Esophagus muscularis mucosa (tissue), 4 donors: ENCODE data around the gene DGKA. TPM values are rescaled to one million over a fixed set of nuclear protein-coding genes. Genes with fewer than 3 reads are reported as not detected.

Experiments
- DNase-seq: peaks from one replicate; pipeline ENCODE4 v3.0.0-alpha.2; 2017; ENCODE audit errors: extremely low spot score
- H3K27ac ChIP-seq, 4 donors: fragments of 200-600 bp; sonication (generic); replicated peaks in 1 of 4; 1 replicate in 3 of 4; 2 replicates in 1 of 4; pipeline ENCODE4 v1.5.1; 2016 to 2019; ENCODE audit warnings: mild to moderate bottlenecking in 1 of 4
- H3K27me3 ChIP-seq, 4 donors: fragments of 200-600 bp; sonication (generic); one replicate each; pipeline versions ENCODE4 v1.5.1 to v1.6.0; 2016 to 2019
- H3K36me3 ChIP-seq, 4 donors: fragments of 200-600 bp; sonication (generic); one replicate each; pipeline ENCODE4 v1.5.1; 2016 to 2019
- H3K4me1 ChIP-seq, 4 donors: fragments of 200-600 bp; sonication (generic); one replicate each; pipeline ENCODE4 v1.5.1; 2016 to 2019
- H3K4me3 ChIP-seq, 4 donors: fragments of 200-600 bp; sonication (generic); 1 replicate in 2 of 4; 2 replicates in 2 of 4; pipeline ENCODE4 v1.5.1; 2016 to 2019; ENCODE audit warnings: mild to moderate bottlenecking in 4 of 4, moderate library complexity in 1 of 4
- H3K9me3 ChIP-seq, 4 donors: fragments of 200-600 bp; sonication (generic); 1 replicate in 3 of 4; 2 replicates in 1 of 4; pipeline ENCODE4 v1.5.1; 2016 to 2019
- EP300 ChIP-seq: sonication (generic); formaldehyde crosslinking; IDR thresholded peaks from one replicate; pipeline ENCODE4 v1.6.1; 2017; ENCODE audit warnings: antibody characterized with exemption
- POLR2A ChIP-seq: fragments of 450-650 bp; IDR thresholded peaks from one replicate; pipeline ENCODE4 v1.6.1; 2017; ENCODE audit warnings: antibody characterized with exemption, moderate library complexity, mild to moderate bottlenecking, low read depth
- POLR2AphosphoS5 ChIP-seq, 2 donors: sonication (generic); formaldehyde crosslinking; IDR thresholded peaks; one replicate each; pipeline ENCODE4 v1.6.1; 2017; ENCODE audit warnings: antibody characterized with exemption in 2 of 2
- WGBS: methylation state at CpG from one replicate; pipeline ENCODE4 v1.1.5; 2018; 5-methylcytosine and 5-hydroxymethylcytosine counted together
- intact Hi-C: fragments of 100-400 bp; cut with DNase I; formaldehyde crosslinking; loops from one replicate; pipeline ENCODE4 v1.15.1; 2023
- total RNA-seq, 4 donors: library from RNA; depleted of rRNA; stranded (reverse); fragments of >200 nt; gene quantifications; one replicate each; pipeline versions ENCODE4 v1.1.0 to v1.2.1, GENCODE V29; 2016
- TF ChIP-seq, protein P1 (sequence below), 3 experiments: fragments of 200-600 bp in 2 of 3; fragments of 450-650 bp in 1 of 3; sonication (generic) in 2 of 3; IDR thresholded peaks; one replicate each; pipeline ENCODE4 v1.5.1; 2017 to 2019; ENCODE audit warnings: antibody characterized with exemption in 3 of 3, mild to moderate bottlenecking in 2 of 3, moderate library complexity in 1 of 3

Gene DGKA
- total RNA-seq, 4 donors from 2014 or later: 18.7 to 39.7 (median 24.7) TPM

DNA sequence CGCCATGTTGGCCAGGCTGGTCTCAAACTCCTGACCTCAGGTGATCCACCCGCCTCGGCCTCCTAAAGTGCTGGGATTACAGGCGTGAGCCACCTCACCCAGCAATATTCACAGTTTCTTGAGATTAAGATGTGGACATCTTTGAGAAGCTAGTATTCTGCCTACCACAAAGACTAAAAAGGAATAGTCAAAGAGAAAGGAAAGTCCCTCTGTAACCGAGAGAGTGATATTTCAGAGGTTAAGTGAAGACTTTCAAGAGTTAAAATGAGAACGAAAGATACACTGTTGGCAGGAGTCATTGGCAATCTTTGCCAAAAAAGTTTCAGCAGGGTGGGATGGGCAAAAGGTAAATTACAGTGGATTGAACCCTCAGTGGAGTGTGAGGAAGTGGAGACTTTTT lies 15.6 kb downstream of the DGKA start:
- Histone ChIP-seq H3K27me3 (no peaks in the 10 kb centered on the region), H3K4me3 (no peak overlapping the region), H3K9me3 (no peaks in the 10 kb centered on the region), H3K27ac (no peak overlapping the region), H3K4me1 (no peaks in the 10 kb centered on the region), H3K36me3 (peaks cover 24 to 53% (median 31%) of the 10 kb centered on the region in 4 donors)
- no peak for DNase-seq
- WGBS: 82% methylated on average over 6 of the region's 6 CpGs
- intact Hi-C loops: no loop called here
- TF ChIP-seq POLR2A (no peak), POLR2AphosphoS5 (IDR thresholded peaks at IDR 0.05) (no peak), EP300 (no peak)
- TF ChIP-seq, protein P1, sequence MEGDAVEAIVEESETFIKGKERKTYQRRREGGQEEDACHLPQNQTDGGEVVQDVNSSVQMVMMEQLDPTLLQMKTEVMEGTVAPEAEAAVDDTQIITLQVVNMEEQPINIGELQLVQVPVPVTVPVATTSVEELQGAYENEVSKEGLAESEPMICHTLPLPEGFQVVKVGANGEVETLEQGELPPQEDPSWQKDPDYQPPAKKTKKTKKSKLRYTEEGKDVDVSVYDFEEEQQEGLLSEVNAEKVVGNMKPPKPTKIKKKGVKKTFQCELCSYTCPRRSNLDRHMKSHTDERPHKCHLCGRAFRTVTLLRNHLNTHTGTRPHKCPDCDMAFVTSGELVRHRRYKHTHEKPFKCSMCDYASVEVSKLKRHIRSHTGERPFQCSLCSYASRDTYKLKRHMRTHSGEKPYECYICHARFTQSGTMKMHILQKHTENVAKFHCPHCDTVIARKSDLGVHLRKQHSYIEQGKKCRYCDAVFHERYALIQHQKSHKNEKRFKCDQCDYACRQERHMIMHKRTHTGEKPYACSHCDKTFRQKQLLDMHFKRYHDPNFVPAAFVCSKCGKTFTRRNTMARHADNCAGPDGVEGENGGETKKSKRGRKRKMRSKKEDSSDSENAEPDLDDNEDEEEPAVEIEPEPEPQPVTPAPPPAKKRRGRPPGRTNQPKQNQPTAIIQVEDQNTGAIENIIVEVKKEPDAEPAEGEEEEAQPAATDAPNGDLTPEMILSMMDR (IDR thresholded peaks at IDR 0.05): no peak

DNA sequence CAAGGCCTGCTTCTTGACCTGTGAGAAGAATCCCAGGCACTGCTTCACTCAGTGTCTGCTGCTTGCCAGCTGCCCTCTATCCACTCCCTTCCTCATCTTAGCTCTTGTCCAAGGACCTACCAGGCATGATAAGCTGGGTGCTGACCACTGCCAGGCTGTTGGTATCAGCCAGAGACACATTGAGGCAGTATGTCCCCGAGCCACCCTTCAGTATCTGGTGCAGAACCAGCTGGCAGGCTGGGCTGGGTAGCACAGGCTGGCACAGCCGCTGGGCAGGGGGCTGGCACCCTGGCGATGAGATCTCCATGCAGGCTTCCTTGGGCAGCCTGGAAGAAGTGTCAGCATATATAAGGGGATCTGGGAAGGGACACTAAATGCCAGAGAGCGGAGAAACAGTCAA lies 24.4 kb downstream of the DGKA start:
- no peak for DNase-seq
- H3K4me3 ChIP-seq: no peak overlapping the region
- H3K27ac ChIP-seq: no peak overlapping the region
- no peaks in the 10 kb centered on the region for H3K4me1 ChIP-seq
- H3K9me3 ChIP-seq: no peaks in the 10 kb centered on the region
- 98% methylated on average over 4 of the region's 4 CpGs for WGBS
- intact Hi-C loops: no loop called here
- no peaks in the 10 kb centered on the region for H3K27me3 ChIP-seq
- TF ChIP-seq, protein P1 (IDR thresholded peaks at IDR 0.05): no peak
- TF ChIP-seq POLR2AphosphoS5 (IDR thresholded peaks at IDR 0.05) (no peak), EP300 (no peak), POLR2A (no peak)
- H3K36me3 ChIP-seq: peaks cover 22 to 38% (median 30%) of the 10 kb centered on the region in 4 donors

DNA sequence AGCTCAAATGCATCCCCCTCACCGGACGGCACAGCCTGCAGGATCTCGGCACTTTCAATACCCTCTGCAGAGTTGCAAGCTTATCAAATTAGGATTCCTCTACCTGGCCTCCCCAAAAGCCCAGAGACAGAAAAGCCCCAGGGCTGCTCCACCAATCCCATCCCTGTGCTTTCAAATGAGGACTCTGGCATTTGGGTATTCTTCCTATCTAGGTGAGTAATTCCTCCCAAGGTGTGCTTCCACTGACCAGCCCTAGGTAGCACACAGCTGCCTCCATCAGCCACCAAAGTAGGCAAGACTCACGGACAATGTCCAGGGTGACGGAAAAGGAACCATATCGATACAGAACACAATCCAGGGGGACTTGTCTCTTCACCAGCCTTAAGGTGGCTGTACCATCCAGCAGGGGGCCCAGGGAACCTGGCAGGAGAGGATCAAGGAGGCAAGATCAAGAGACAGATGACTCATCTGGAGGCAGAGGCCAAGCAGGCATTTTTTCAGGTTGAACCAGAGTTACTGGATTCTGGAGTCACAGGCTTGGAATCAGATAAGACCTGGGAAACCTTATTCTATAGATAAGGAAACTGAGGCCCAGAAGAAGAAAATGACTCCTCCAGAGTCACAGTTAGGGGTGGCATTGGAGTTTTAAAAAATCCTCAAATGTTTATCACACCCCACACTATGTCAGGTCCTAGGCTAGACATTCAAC lies 25.0 kb downstream of the DGKA start:
- intact Hi-C loops: no loop called here
- no peak overlapping the region for H3K4me3 ChIP-seq
- no peaks in the 10 kb centered on the region for H3K4me1 ChIP-seq
- WGBS: 92% methylated on average over 6 of the region's 6 CpGs
- H3K9me3 ChIP-seq: no peaks in the 10 kb centered on the region
- no peaks in the 10 kb centered on the region for H3K27me3 ChIP-seq
- no peak for DNase-seq
- TF ChIP-seq, protein P1 (IDR thresholded peaks at IDR 0.05): no peak
- TF ChIP-seq EP300 (no peak), POLR2AphosphoS5 (IDR thresholded peaks at IDR 0.05) (no peak), POLR2A (no peak)
- H3K36me3 ChIP-seq: peaks cover 22 to 37% (median 30%) of the 10 kb centered on the region in 4 donors
- H3K27ac ChIP-seq: no peak overlapping the region

DNA sequence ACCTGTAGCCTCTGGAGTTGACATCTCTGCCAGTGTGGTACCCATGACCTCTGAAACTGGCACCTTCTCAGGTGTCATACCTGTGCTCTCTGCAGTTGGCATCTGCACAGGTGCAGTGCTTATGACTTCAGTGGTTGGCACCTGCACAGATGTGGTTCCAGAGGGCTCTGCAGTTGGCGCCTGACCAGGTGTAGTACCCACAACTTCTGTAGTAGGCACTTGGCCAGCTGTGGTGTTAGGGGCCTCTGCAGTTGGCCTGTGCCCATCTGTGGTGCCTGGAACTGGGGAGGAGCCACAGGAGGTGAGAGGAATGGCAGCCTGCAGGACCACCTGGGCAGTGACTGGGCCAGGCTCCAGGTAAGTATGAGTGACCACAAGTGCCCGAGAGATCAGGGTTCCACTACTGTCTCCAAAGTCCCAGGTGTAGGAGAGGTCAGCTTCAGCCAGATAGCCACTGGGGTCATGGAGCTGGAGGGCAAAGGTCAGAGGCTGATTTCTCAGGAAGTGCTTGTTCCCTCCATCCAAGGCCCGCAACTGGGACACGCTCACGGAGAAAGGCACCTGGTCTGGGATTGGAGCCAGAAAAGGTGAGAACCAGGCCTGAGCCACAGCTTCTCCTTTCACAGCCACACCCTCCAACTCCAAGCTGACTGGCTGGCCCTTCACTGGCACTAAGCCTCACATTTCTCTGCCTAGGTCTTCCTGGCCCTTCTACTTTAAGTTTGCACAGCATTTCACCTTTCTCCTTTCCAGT lies 26.3 kb downstream of the DGKA start:
- Histone ChIP-seq H3K27me3 (no peaks in the 10 kb centered on the region), H3K4me3 (no peak overlapping the region), H3K9me3 (no peaks in the 10 kb centered on the region), H3K36me3 (peaks cover 13 to 24% (median 19%) of the 10 kb centered on the region in 4 donors), H3K27ac (no peak overlapping the region), H3K4me1 (no peaks in the 10 kb centered on the region)
- 93% methylated on average over 4 of the region's 5 CpGs for WGBS
- no peak for DNase-seq
- intact Hi-C loops: no loop called here
- TF ChIP-seq POLR2AphosphoS5 (IDR thresholded peaks at IDR 0.05) (no peak), POLR2A (no peak), EP300 (no peak)
- TF ChIP-seq, protein P1 (IDR thresholded peaks at IDR 0.05): no peak
